Right lobe of liver (tissue), 4 donors: ENCODE measurements around the gene DQX1.

Experiments used
- CTCF ChIP-seq, 4 donors: fragments of 200-600 bp in 3 of 4; fragments of 450-650 bp in 1 of 4; IDR thresholded peaks; one replicate each; pipeline versions ENCODE4 v1.5.1 to v1.8.0; 2016 to 2022; ENCODE audit warnings: antibody characterized with exemption in 4 of 4, mild to moderate bottlenecking in 2 of 4
- POLR2A ChIP-seq: fragments of 450-650 bp; IDR thresholded peaks from one replicate; pipeline ENCODE4 v1.6.1; 2017; ENCODE audit warnings: antibody characterized with exemption, mild to moderate bottlenecking
- donor health status: DM: no; HTN: no; CAD: no.
- donor health status: DM: no; HTN: no; CAD: no.
- donor health status: DM: no; HTN: yes; CAD: no.

- TF ChIP-seq POLR2A (no peak), CTCF (IDR thresholded peaks at IDR 0.05) (no peak)
Measured at GRCh38 chr2:74575320-74575719, 49.3 kb upstream of the DQX1 start.
